Mesodermal cell (in vitro differentiated cells): ENCODE data around the gene CRELD1.
"Not testable (repeated sequence)": the region's sequence is repeated elsewhere in the genome, so short reads cannot be mapped to it uniquely, and the experiment has no call there.

ENCODE experiments used
- H3K27ac ChIP-seq: 2 replicates; pipeline ENCODE4 v1.7.0; 2013; ENCODE audit warnings: mild to moderate bottlenecking, low read depth, low read length, moderate library complexity; ENCODE audit not compliant: severe bottlenecking
- H3K36me3 ChIP-seq: 2 replicates; pipeline ENCODE4 v1.7.1; 2013; ENCODE audit warnings: mild to moderate bottlenecking, low read length, moderate library complexity; ENCODE audit not compliant: control insufficient read depth, insufficient read depth
- H3K4me1 ChIP-seq: one replicate; pipeline ENCODE4 v1.7.1; 2013; ENCODE audit warnings: mild to moderate bottlenecking, low read length; ENCODE audit not compliant: insufficient read depth, control insufficient read depth, poor library complexity, severe bottlenecking
- H3K4me3 ChIP-seq: 2 replicates; pipeline ENCODE4 v1.7.0; 2013; ENCODE audit warnings: low read length, control low read depth, mild to moderate bottlenecking; ENCODE audit not compliant: insufficient read depth, poor library complexity, severe bottlenecking; ENCODE audit errors: extremely low read depth
- H3K9me3 ChIP-seq: 2 replicates; pipeline ENCODE4 v1.7.1; 2013; ENCODE audit warnings: mild to moderate bottlenecking, low read length, moderate library complexity; ENCODE audit not compliant: control insufficient read depth
- WGBS, 2 experiments: methylation state at CpG; one replicate each; pipeline ENCODE4 v1.1.5; 2013; ENCODE audit warnings: missing lambda C conversion rate in 2 of 2; ENCODE audit not compliant: insufficient coverage in 2 of 2; 5-methylcytosine and 5-hydroxymethylcytosine counted together

Gene CRELD1

GRCh38 chr3:9937486-9938238 is 4.0 kb downstream of the CRELD1 start:
- WGBS, 2 experiments, result 96 to 98% methylated on average over 8 to 10 of the region's 13 CpGs
- Histone ChIP-seq H3K9me3 (no peaks in the 10 kb centered on the region), H3K36me3 (peaks cover 33% of the 10 kb centered on the region)

GRCh38 chr3:9938966-9939365 is 5.3 kb downstream of the CRELD1 start:
- H3K4me3 ChIP-seq, result no peak overlapping the region
- H3K27ac ChIP-seq, result no peak overlapping the region
- H3K36me3 ChIP-seq, result peaks cover 33% of the 10 kb centered on the region
- no peaks in the 10 kb centered on the region for H3K4me1 ChIP-seq
- WGBS, 2 experiments, result no CpG with 5 or more reads among the region's 2 CpGs
- H3K9me3 ChIP-seq, result no peaks in the 10 kb centered on the region

More at GRCh38 chr3:9937486-9938238, 4.0 kb downstream of the CRELD1 start:
- no peak overlapping the region for H3K4me3 ChIP-seq
- no peak overlapping the region for H3K27ac ChIP-seq
- H3K4me1 ChIP-seq, result no peaks in the 10 kb centered on the region

- not testable (repeated sequence) for H3K9me3 ChIP-seq, H3K27ac ChIP-seq, H3K4me1 ChIP-seq, H3K4me3 ChIP-seq
- H3K36me3 ChIP-seq, result peaks cover 35% of the 10 kb centered on the region
- no CpG with 5 or more reads among the region's 32 CpGs for WGBS, 2 experiments
Observed at GRCh38 chr3:9939906-9940305, 6.3 kb downstream of the CRELD1 start.

- WGBS, 2 experiments, result 96% methylated on average over 9 to 10 of the region's 10 CpGs
Observed at GRCh38 chr3:9940746-9941145, 7.1 kb downstream of the CRELD1 start.

GRCh38 chr3:9942164-9942563 is 8.5 kb downstream of the CRELD1 start:
- H3K4me3 ChIP-seq, result no peak overlapping the region
- H3K4me1 ChIP-seq, result no peaks in the 10 kb centered on the region
- 67 to 82% methylated on average over 1 to 3 of the region's 4 CpGs for WGBS, 2 experiments
- no peak overlapping the region for H3K27ac ChIP-seq
- peaks cover 18% of the 10 kb centered on the region for H3K36me3 ChIP-seq
- no peaks in the 10 kb centered on the region for H3K9me3 ChIP-seq

More at GRCh38 chr3:9940746-9941145, 7.1 kb downstream of the CRELD1 start:
- H3K36me3 ChIP-seq, result peaks cover 31% of the 10 kb centered on the region
- H3K27ac ChIP-seq, result no peak overlapping the region
- H3K9me3 ChIP-seq, result no peaks in the 10 kb centered on the region
- H3K4me1 ChIP-seq, result no peaks in the 10 kb centered on the region
- no peak overlapping the region for H3K4me3 ChIP-seq

- no peaks in the 10 kb centered on the region for H3K9me3 ChIP-seq
- H3K27ac ChIP-seq, result no peak overlapping the region
- H3K4me3 ChIP-seq, result no peak overlapping the region
- WGBS, 2 experiments, result 83 to 97% methylated on average over 4 to 9 of the region's 11 CpGs
- H3K4me1 ChIP-seq, result no peaks in the 10 kb centered on the region
- peaks cover 11% of the 10 kb centered on the region for H3K36me3 ChIP-seq
Observed at GRCh38 chr3:9942934-9943690, 9.5 kb downstream of the CRELD1 start.

- H3K4me3 ChIP-seq, result no peak overlapping the region
- WGBS, 2 experiments, result 95 to 98% methylated on average over 8 of the region's 11 CpGs
- H3K4me1 ChIP-seq, result no peaks in the 10 kb centered on the region
- no peaks in the 10 kb centered on the region for H3K9me3 ChIP-seq
- H3K36me3 ChIP-seq, result peaks cover 11% of the 10 kb centered on the region
- H3K27ac ChIP-seq, result no peak overlapping the region
Observed at GRCh38 chr3:9944271-9944670, 10.6 kb downstream of the CRELD1 start.

- H3K4me1 ChIP-seq, result no peaks in the 10 kb centered on the region
- H3K9me3 ChIP-seq, result no peaks in the 10 kb centered on the region
- H3K4me3 ChIP-seq, result no peak overlapping the region
- H3K36me3 ChIP-seq, result peaks cover 11% of the 10 kb centered on the region
- WGBS, 2 experiments, result 96 to 98% methylated on average over 8 of the region's 10 CpGs
- no peak overlapping the region for H3K27ac ChIP-seq
Observed at GRCh38 chr3:9945358-9945757, 11.7 kb downstream of the CRELD1 start.

GRCh38 chr3:9946112-9947024 is 12.7 kb downstream of the CRELD1 start:
- WGBS, 2 experiments, result 12% methylated on average over 71 to 90 of the region's 90 CpGs
- Histone ChIP-seq H3K4me1 (no peaks in the 10 kb centered on the region), H3K27ac (no peak overlapping the region), H3K9me3 (no peaks in the 10 kb centered on the region), H3K4me3 (peak overlapping the region; percentile 51), H3K36me3 (peaks cover 3% of the 10 kb centered on the region)
